ENCODE data around the gene TBXAS1. TPM values are rescaled to one million over a fixed set of nuclear protein-coding genes. Genes with fewer than 3 reads are reported as not detected.

TBXAS1 gene
- total RNA-seq, 1 donor from 2014 or later: not detected

GRCh38 chr7:140015471-140015970, 186.5 kb downstream of the TBXAS1 start:
- H3K27ac Mint-ChIP-seq (ENCODE audit: unreplicated experiment): no peak overlapping the region
- H3K27me3 Mint-ChIP-seq (ENCODE audit: unreplicated experiment): peaks cover 2% of the 10 kb centered on the region
- H3K4me1 Mint-ChIP-seq (ENCODE audit: low read depth, unreplicated experiment): no peaks in the 10 kb centered on the region
- H3K36me3 Mint-ChIP-seq (ENCODE audit: unreplicated experiment): no peaks in the 10 kb centered on the region
- no peak overlapping the region for H3K4me3 Mint-ChIP-seq (ENCODE audit: unreplicated experiment)
- no peak for DNase-seq
- no peaks in the 10 kb centered on the region for H3K9me3 Mint-ChIP-seq (ENCODE audit: unreplicated experiment)
- TF ChIP-seq CTCF (IDR thresholded peaks at IDR 0.05; ENCODE audit: partially characterized antibody, unreplicated experiment): no peak

GRCh38 chr7:140016540-140016939, 187.5 kb downstream of the TBXAS1 start:
- Mint-ChIP-seq H3K4me3 (ENCODE audit: unreplicated experiment) (no peak overlapping the region), H3K9me3 (ENCODE audit: unreplicated experiment) (peaks cover 1% of the 10 kb centered on the region), H3K4me1 (ENCODE audit: low read depth, unreplicated experiment) (no peaks in the 10 kb centered on the region), H3K27ac (ENCODE audit: unreplicated experiment) (no peak overlapping the region), H3K36me3 (ENCODE audit: unreplicated experiment) (no peaks in the 10 kb centered on the region), H3K27me3 (ENCODE audit: unreplicated experiment) (peaks cover 2% of the 10 kb centered on the region)
- DNase-seq: no peak
- TF ChIP-seq CTCF (IDR thresholded peaks at IDR 0.05; ENCODE audit: partially characterized antibody, unreplicated experiment): no peak

GRCh38 chr7:140017034-140017433, 188.0 kb downstream of the TBXAS1 start:
- Mint-ChIP-seq H3K27me3 (ENCODE audit: unreplicated experiment) (peaks cover 5% of the 10 kb centered on the region), H3K4me1 (ENCODE audit: low read depth, unreplicated experiment) (no peaks in the 10 kb centered on the region), H3K9me3 (ENCODE audit: unreplicated experiment) (peaks cover 2% of the 10 kb centered on the region), H3K4me3 (ENCODE audit: unreplicated experiment) (no peak overlapping the region), H3K27ac (ENCODE audit: unreplicated experiment) (no peak overlapping the region), H3K36me3 (ENCODE audit: unreplicated experiment) (no peaks in the 10 kb centered on the region)
- no peak for DNase-seq
- TF ChIP-seq CTCF (IDR thresholded peaks at IDR 0.05; ENCODE audit: partially characterized antibody, unreplicated experiment): no peak

GRCh38 chr7:140017543-140017942, 188.5 kb downstream of the TBXAS1 start:
- Mint-ChIP-seq H3K27ac (ENCODE audit: unreplicated experiment) (no peak overlapping the region), H3K4me3 (ENCODE audit: unreplicated experiment) (no peak overlapping the region), H3K4me1 (ENCODE audit: low read depth, unreplicated experiment) (no peaks in the 10 kb centered on the region), H3K9me3 (ENCODE audit: unreplicated experiment) (peaks cover 2% of the 10 kb centered on the region), H3K36me3 (ENCODE audit: unreplicated experiment) (no peaks in the 10 kb centered on the region), H3K27me3 (ENCODE audit: unreplicated experiment) (peaks cover 5% of the 10 kb centered on the region)
- DNase-seq: no peak
- TF ChIP-seq CTCF (IDR thresholded peaks at IDR 0.05; ENCODE audit: partially characterized antibody, unreplicated experiment): no peak

- no peak for TF ChIP-seq CTCF (IDR thresholded peaks at IDR 0.05; ENCODE audit: partially characterized antibody, unreplicated experiment)
- H3K27ac Mint-ChIP-seq (ENCODE audit: unreplicated experiment): no peak overlapping the region
- peaks cover 5% of the 10 kb centered on the region for H3K27me3 Mint-ChIP-seq (ENCODE audit: unreplicated experiment)
- peaks cover 2% of the 10 kb centered on the region for H3K9me3 Mint-ChIP-seq (ENCODE audit: unreplicated experiment)
- no peak for DNase-seq
- H3K4me1 Mint-ChIP-seq (ENCODE audit: low read depth, unreplicated experiment): no peaks in the 10 kb centered on the region
- no peaks in the 10 kb centered on the region for H3K36me3 Mint-ChIP-seq (ENCODE audit: unreplicated experiment)
- H3K4me3 Mint-ChIP-seq (ENCODE audit: unreplicated experiment): no peak overlapping the region
Observed at GRCh38 chr7:140018125-140019043, 189.3 kb downstream of the TBXAS1 start.

Measured in glutamatergic neuron (in vitro differentiated cells).